HG02623 (cell line): ENCODE results near the gene CREM.

ENCODE experiments used
- ATAC-seq: cut with Tn5 transposase; IDR thresholded peaks from one replicate; pipeline ENCODE4 v1.9.1; 2021; ENCODE audit warnings: moderate library complexity; ENCODE audit not compliant: unreplicated experiment

The CREM gene

DNA sequence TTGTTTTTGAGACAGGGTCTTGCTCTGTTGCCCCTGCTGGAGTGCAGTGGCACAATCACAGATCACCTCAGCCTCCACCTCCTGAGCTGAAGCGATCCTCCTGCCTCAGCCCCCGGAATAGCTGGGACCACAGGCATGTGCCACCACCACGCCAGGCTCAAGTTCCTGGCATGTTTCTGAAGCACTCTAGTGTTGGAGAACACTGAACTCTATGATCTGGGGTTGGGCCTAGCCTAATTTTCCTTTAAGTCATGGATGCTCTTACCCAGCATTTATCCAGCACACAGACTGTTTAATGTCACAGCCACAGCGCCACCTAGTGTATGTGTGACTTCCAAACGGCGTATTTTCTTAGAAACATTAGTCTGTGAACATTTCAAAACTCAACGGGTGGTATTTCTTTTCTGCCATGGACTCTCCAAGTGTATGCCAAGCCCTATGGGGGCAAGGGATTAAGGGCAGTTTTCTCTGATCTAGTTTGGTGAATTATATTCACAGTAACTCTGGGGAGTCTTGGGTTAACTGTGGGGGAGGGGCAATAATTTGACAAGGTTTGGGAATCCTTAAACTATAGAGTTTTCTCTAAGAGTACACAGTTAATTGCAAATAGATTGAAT is 91.8 kb downstream of the CREM start:
- ATAC-seq, result peak; percentile 65

GRCh38 chr10:35219292-35219691 is 92.6 kb downstream of the CREM start:
- ATAC-seq, result no peak

DNA sequence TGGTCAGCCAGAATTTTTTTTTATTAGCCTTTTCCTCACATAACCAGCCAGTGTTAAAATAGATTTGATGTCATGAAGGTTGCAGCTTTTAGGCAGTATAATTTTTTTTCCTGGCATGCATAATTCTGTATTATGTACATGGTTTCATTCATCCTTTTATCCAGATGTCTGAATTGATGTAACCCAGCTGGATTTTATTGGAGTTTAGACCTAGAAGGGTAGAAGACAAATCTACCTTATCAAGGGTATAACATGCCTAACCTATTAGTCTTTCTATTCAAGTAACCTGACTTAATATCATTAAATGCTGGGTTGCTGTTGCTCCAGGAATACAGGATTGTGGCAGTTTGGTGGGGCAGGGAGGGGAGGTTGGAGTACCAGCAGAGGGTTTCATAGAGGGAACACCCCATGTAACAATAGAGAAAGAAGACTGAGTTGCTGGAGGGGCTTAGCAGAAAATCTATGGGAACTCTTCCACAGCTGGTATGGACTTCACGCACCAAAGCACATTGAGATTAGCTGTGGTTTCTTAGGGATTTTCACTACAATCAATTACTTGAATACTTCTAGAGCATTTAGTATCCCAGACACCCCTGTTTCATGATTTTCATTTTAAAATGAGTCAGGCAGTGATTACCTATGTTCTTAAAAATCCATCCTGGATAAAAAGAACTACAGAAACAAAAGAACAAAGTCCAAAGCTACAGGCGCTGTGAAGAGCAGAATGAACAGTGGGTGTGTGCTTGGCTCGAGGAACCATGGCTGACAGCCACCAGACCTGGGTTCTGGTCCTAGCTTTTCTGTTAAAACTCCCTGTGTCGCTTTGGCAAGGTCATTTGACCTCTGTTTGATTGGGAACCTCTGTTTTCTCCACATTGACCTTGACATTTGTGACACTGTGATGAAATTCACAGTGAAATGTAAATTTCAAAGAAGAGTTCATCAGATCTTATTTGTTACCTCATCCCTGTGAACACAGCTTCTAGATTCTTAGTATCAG is 93.5 kb downstream of the CREM start:
- no peak for ATAC-seq

- ATAC-seq, result no peak
Observed at GRCh38 chr10:35223016-35223415, 96.4 kb downstream of the CREM start.

- ATAC-seq, result no peak
Observed at GRCh38 chr10:35224045-35224740, 97.5 kb downstream of the CREM start.

DNA sequence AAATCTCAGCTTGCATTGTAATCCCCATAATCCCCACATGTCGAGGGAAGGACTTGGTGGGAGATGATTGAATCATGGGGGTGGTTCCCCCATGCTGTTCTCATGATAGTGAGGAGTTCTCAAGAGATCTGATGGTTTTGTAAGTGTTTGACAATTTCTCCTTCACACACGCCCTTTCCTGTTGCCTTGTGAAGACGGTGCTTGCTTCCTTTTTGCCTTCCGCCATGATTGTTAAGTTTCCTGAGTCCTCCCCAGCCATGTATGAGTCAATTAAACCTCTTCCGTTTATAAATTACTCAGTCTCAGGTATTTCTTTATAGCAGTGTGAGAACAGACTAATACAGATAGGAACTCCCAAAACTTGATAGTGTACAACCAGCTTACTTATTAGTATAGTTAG is 98.6 kb downstream of the CREM start:
- no peak for ATAC-seq

GRCh38 chr10:35226507-35226906 is 99.9 kb downstream of the CREM start:
- ATAC-seq, result no peak

DNA sequence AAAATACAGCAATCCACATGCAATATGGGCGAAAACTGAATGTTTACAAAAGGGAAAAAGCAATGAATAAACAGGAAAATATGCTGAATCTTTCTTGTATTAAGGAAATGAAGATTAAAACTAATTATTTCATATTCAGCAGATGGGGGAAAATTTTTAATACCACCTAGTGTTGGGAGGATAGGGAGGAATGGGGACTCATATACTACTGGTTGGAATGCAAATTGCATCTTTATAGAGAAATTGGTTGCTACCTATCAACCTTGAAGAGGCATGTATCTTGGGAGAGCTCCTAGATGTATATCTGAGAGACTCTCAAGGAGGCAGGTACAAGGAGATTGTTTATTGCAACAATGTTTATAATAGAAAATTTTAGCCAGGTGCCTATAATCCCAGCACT is 101.4 kb downstream of the CREM start:
- no peak for ATAC-seq

- no peak for ATAC-seq
Observed at GRCh38 chr10:35231646-35232045, 105.0 kb downstream of the CREM start.

- no peak for ATAC-seq
Observed at GRCh38 chr10:35232527-35232926, 105.9 kb downstream of the CREM start.

DNA sequence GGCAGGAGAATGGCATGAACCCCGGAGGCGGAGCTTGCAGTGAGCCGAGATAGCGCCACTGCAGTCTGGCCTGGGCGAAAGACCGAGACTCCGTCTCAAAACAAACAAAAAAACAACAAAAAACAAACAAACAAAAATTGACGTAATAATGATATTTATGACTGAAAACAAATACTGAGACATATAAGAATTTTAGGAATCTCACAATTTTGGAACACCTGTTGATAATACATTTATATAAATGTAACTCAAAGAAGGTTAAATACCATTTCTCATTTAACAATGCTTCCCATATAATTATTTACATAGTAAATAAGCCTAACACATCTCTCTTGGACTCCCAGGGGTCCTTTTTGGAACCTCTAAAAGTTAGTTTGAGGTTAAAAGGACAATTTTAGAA is 107.4 kb downstream of the CREM start:
- no peak for ATAC-seq

GRCh38 chr10:35236739-35237138 is 110.1 kb downstream of the CREM start:
- no peak for ATAC-seq

- no peak for ATAC-seq
Observed at GRCh38 chr10:35237766-35238512, 111.3 kb downstream of the CREM start.

- ATAC-seq, result no peak
Observed at GRCh38 chr10:35244549-35244948, 117.9 kb downstream of the CREM start.

DNA sequence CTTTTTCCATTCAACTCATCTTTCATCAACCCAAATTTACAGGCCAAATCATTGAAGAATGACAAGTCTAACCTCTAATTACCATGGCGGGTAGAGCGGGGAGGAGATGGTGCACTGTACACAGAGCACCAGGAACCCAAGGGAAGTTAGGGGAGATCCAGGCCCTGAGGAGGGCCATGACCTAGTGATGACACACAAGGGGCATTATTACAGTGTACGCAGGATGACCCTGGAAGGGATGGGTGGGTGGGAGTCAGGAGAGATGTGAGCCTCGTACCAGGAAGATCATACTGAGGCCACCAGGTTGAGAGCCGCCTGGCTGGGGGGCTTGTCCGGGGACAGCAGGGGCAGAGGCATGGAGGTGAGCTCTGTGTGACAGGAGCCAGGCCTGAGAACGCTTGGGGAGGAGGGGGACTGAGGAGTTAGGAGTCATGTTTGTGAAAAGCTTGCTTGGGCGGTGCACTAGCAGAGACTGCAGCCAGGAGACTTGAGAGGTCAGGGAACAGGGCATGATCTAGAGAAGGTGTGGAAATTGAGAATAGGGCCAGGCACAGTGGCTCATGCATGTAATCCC is 120.2 kb downstream of the CREM start:
- no peak for ATAC-seq

DNA sequence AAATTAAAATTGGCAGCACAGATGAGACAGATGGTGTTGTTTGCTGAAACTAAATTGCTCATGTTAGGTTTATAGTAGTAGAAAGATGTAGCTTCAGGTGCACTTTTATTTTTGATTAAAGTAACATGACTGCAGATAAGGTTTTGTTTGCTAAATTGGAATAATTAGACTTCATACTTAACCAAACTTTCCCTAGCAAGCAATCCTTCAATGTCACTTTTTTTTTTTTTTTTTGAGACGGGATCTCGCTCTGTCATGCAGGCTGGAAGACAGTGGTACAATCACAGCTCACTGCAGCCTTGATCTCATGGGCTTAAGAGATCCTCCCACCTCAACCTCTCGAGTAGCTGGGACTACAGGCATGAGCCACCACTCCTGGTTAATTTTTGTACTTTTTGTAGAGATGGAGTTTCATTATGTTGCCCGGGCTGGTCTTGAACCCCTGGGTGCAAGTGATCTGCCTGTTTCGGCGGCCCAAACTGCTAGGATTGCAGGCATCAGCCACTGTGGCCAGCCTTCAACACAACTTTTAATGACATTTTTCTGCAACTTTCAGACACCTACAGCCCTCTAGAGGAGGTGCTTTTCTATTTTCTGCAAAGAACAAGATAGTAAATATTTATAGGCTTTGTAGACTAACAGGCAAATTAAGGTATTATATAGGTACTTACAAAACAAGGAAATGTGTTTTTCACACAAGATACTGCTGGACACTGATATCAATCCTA is 124.9 kb downstream of the CREM start:
- ATAC-seq, result no peak

DNA sequence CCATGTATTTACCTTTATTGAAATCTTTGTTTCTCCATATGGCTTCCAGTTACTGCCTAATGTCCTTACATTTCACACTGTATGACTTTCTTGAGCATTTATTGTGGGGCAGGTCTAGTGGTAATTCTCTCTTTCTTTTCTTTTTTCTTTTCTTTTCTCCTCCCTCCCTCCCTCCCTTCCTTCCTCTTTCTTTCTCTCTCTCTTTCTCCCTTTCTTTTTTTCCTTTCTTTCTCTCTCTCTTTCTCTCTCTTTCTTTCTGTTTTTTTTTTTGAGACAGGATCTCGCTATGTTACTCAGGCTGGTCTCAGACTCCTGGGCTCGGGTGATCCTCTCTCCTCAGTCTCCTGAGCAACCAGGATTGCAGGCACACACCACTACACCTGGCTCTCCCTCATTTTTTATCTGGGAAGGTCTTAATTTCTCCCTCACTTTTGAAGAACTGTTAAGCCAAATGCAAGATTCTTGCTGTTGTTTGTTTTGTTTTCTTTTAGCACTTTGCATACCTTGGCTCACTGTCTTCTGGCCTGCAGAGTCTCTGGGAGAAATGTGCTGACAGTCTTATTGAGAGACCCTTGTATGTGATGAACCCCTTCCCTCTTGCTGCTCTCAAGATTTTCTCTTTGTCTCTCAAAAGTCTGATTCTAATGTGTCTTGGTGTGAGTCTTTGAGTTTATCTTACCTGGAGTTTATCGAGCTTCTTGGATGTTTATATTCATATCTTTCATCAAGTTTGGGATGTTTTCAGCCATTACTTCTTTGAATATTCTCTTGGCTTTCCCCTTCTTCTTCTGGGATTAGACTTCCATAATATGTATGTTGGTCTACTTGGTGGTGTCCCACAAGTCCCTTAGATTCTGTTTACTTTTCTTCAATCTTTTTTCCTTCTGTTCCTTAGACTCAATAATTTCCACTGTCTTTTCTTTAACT is 130.7 kb downstream of the CREM start:
- ATAC-seq, result no peak

GRCh38 chr10:35259769-35260397 is 133.2 kb downstream of the CREM start:
- ATAC-seq, result no peak
